ENCODE measurements around the gene MIOS.

MIOS gene

GRCh38 chr7:7565746-7566650 lies 686 bp upstream of the MIOS start:
- H3K4me3 ChIP-seq (ENCODE audit: low read depth, low read length): peak overlapping the region; percentile 59
- DNase-seq (ENCODE audit: low read depth, low spot score): no peak
- in situ Hi-C loops (cut with HindIII; ENCODE audit: low sequenced_read_pairs): no loop called here
- TF ChIP-seq, protein P1, sequence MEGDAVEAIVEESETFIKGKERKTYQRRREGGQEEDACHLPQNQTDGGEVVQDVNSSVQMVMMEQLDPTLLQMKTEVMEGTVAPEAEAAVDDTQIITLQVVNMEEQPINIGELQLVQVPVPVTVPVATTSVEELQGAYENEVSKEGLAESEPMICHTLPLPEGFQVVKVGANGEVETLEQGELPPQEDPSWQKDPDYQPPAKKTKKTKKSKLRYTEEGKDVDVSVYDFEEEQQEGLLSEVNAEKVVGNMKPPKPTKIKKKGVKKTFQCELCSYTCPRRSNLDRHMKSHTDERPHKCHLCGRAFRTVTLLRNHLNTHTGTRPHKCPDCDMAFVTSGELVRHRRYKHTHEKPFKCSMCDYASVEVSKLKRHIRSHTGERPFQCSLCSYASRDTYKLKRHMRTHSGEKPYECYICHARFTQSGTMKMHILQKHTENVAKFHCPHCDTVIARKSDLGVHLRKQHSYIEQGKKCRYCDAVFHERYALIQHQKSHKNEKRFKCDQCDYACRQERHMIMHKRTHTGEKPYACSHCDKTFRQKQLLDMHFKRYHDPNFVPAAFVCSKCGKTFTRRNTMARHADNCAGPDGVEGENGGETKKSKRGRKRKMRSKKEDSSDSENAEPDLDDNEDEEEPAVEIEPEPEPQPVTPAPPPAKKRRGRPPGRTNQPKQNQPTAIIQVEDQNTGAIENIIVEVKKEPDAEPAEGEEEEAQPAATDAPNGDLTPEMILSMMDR (IDR thresholded peaks at IDR 0.05; ENCODE audit: low read depth, low read length): no peak

GRCh38 chr7:7567898-7568531 lies 1.3 kb downstream of the MIOS start:
- DNase-seq (ENCODE audit: low read depth, low spot score): no peak
- peak overlapping the region; percentile 59 for H3K4me3 ChIP-seq (ENCODE audit: low read depth, low read length)
- TF ChIP-seq, protein P1 (IDR thresholded peaks at IDR 0.05; ENCODE audit: low read depth, low read length): no peak
- in situ Hi-C loops (cut with HindIII; ENCODE audit: low sequenced_read_pairs): no loop called here

- in situ Hi-C loops (cut with HindIII; ENCODE audit: low sequenced_read_pairs): no loop called here
- peak overlapping the region; percentile 59 for H3K4me3 ChIP-seq (ENCODE audit: low read depth, low read length)
- no peak for DNase-seq (ENCODE audit: low read depth, low spot score)
- TF ChIP-seq, protein P1 (IDR thresholded peaks at IDR 0.05; ENCODE audit: low read depth, low read length): no peak
Measured at GRCh38 chr7:7568553-7568952, 1.9 kb downstream of the MIOS start.

GRCh38 chr7:7569081-7569527 lies 2.4 kb downstream of the MIOS start:
- DNase-seq (ENCODE audit: low read depth, low spot score): no peak
- TF ChIP-seq, protein P1 (IDR thresholded peaks at IDR 0.05; ENCODE audit: low read depth, low read length): no peak
- in situ Hi-C loops (cut with HindIII; ENCODE audit: low sequenced_read_pairs): no loop called here
- H3K4me3 ChIP-seq (ENCODE audit: low read depth, low read length): no peak overlapping the region

- H3K4me3 ChIP-seq (ENCODE audit: low read depth, low read length): no peak overlapping the region
- in situ Hi-C loops (cut with HindIII; ENCODE audit: low sequenced_read_pairs): no loop called here
- no peak for DNase-seq (ENCODE audit: low read depth, low spot score)
- TF ChIP-seq, protein P1 (IDR thresholded peaks at IDR 0.05; ENCODE audit: low read depth, low read length): no peak
Measured at GRCh38 chr7:7569615-7570014, 2.9 kb downstream of the MIOS start.

GRCh38 chr7:7570584-7570983 lies 3.9 kb downstream of the MIOS start:
- in situ Hi-C loops (cut with HindIII; ENCODE audit: low sequenced_read_pairs): no loop called here
- no peak for DNase-seq (ENCODE audit: low read depth, low spot score)
- no peak overlapping the region for H3K4me3 ChIP-seq (ENCODE audit: low read depth, low read length)
- TF ChIP-seq, protein P1 (IDR thresholded peaks at IDR 0.05; ENCODE audit: low read depth, low read length): no peak

Data from astrocyte of the spinal cord (primary cell).